ENCODE data around the gene RIC8A. TPM values are rescaled to one million over a fixed set of nuclear protein-coding genes. Genes with fewer than 3 reads are reported as not detected.
A peak's percentile ranks its signal among the peaks of the same experiment; 100 is the strongest.

RIC8A gene
- total and polyA plus RNA-seq, 7 donors: 39.6 to 103 (median 73.7) TPM

GRCh38 chr11:221539-221938 is 14.0 kb downstream of the RIC8A start:
- WGBS, 2 donors: 85 to 90% methylated on average over 7 of the region's 7 CpGs
- H3K27ac ChIP-seq: peak overlapping the region in 2 of 4 donors; percentile 54 to 84

GRCh38 chr11:221998-222789 is 14.7 kb downstream of the RIC8A start:
- Histone ChIP-seq H3K4me3 (no peak overlapping the region), H3K4me1 (no peaks in the 10 kb centered on the region), H3K36me3 (peaks cover 0 to 36% (median 2%) of the 10 kb centered on the region in 4 donors), H3K27ac (peak overlapping the region in 3 of 4 donors; percentile 26 to 84 (median 66)), H3K27me3 (no peaks in the 10 kb centered on the region), H3K9me3 (no peaks in the 10 kb centered on the region)
- intact Hi-C loops (cut with DNase I): no loop called here
- 93 to 94% methylated on average over 14 of the region's 14 CpGs for WGBS, 2 donors
- peak; percentile 62 for DNase-seq
- TF ChIP-seq EP300 (IDR thresholded peaks at IDR 0.05): no peak
- TF ChIP-seq POLR2A (IDR thresholded peaks at IDR 0.05): no peak

More at GRCh38 chr11:221539-221938, 14.0 kb downstream of the RIC8A start:
- intact Hi-C loops (cut with DNase I): no loop called here
- peaks cover 0 to 37% (median 2%) of the 10 kb centered on the region in 4 donors for H3K36me3 ChIP-seq
- DNase-seq: peak; percentile 7
- H3K27me3 ChIP-seq: no peaks in the 10 kb centered on the region
- no peak overlapping the region for H3K4me3 ChIP-seq
- no peaks in the 10 kb centered on the region for H3K9me3 ChIP-seq
- H3K4me1 ChIP-seq: no peaks in the 10 kb centered on the region
- TF ChIP-seq EP300 (IDR thresholded peaks at IDR 0.05) (no peak), POLR2A (IDR thresholded peaks at IDR 0.05) (no peak), CTCF (IDR thresholded peaks at IDR 0.05) (no peak), POLR2AphosphoS5 (IDR thresholded peaks at IDR 0.05) (no peak)

DNA sequence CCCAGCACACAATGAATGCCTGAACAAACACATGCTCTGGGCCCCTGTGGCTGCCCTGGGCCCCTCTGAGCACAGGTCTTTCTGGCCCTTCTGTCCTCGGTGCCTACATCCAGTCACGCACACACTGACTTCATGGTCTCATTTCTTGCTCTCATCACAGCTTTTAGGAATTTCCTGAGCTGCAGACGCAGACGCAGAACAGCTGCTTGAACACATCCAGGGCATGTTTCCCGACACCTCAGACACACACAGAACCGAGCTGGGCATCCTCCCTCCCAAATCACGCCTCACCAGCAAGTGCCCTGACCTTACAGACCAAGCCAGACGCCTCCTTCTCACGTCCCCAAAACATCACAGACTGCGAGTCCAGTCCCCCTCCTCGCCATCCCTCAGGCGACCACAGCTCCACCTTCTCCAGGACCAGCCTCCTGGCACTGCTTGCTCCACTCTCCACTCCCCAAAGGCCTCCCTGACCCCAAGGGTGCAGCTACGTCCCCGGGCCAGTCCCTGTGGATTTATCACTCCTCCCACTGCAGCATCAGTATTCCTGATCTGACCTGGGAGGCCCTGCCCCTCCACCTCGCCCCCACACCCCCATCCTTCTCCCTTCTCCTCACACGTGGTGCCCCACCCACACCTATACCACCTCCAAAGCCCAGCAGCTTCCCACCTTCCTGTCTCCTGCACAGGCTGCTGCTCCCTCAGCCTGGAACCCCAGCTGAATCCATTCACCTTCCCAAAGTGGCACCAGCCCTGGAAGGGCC is 15.7 kb downstream of the RIC8A start:
- Histone ChIP-seq H3K4me1 (no peaks in the 10 kb centered on the region), H3K27ac (peak overlapping the region in 2 of 4 donors; percentile 66 to 84), H3K36me3 (peaks cover 0 to 32% (median 2%) of the 10 kb centered on the region in 4 donors), H3K4me3 (no peak overlapping the region), H3K9me3 (no peaks in the 10 kb centered on the region), H3K27me3 (no peaks in the 10 kb centered on the region)
- DNase-seq: peak; percentile 54
- intact Hi-C loops (cut with DNase I): no loop called here
- 88 to 90% methylated on average over 16 of the region's 16 CpGs for WGBS, 2 donors
- no peak for TF ChIP-seq EP300 (IDR thresholded peaks at IDR 0.05)
- no peak for TF ChIP-seq CTCF (IDR thresholded peaks at IDR 0.05)
- no peak for TF ChIP-seq POLR2AphosphoS5 (IDR thresholded peaks at IDR 0.05)
- TF ChIP-seq POLR2A (IDR thresholded peaks at IDR 0.05): no peak

GRCh38 chr11:223884-224283 is 16.4 kb downstream of the RIC8A start:
- Histone ChIP-seq H3K36me3 (peaks cover 0 to 25% (median 2%) of the 10 kb centered on the region in 4 donors), H3K9me3 (no peaks in the 10 kb centered on the region), H3K27me3 (no peaks in the 10 kb centered on the region), H3K4me3 (no peak overlapping the region), H3K4me1 (no peaks in the 10 kb centered on the region), H3K27ac (peak overlapping the region in 1 of 4 donors; percentile 84)
- intact Hi-C loops (cut with DNase I): no loop called here
- peak; percentile 24 for DNase-seq
- no peak for TF ChIP-seq POLR2AphosphoS5 (IDR thresholded peaks at IDR 0.05)
- no peak for TF ChIP-seq EP300 (IDR thresholded peaks at IDR 0.05)
- TF ChIP-seq POLR2A (IDR thresholded peaks at IDR 0.05): no peak
- no peak for TF ChIP-seq CTCF (IDR thresholded peaks at IDR 0.05)
- WGBS, 2 donors: 93 to 95% methylated on average over 9 of the region's 9 CpGs

DNA sequence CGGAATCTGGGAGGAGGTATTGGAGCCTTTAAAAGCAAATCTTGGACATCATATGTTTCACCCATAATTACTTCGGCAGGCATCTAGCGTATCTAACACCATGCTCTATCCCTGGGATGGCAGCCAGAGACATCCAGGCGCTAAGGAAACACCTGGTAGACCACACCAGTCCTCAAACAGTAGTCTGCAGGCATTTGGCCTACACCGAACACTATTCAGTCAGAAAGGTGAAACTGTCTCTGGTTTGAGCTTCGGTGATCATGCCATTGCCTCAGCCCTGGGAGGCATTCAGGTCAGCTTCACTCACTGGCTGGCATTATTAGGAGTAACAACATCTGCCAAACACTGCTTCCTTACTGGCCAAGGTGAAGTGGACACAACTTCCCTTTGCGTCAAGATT is 16.9 kb downstream of the RIC8A start:
- no peaks in the 10 kb centered on the region for H3K4me1 ChIP-seq
- peaks cover 0 to 27% (median 2%) of the 10 kb centered on the region in 4 donors for H3K36me3 ChIP-seq
- peak; percentile 38 for DNase-seq
- intact Hi-C loops (cut with DNase I): no loop called here
- 92 to 94% methylated on average over 7 of the region's 7 CpGs for WGBS, 2 donors
- H3K27ac ChIP-seq: peak overlapping the region in 1 of 4 donors; percentile 84
- H3K9me3 ChIP-seq: no peaks in the 10 kb centered on the region
- no peaks in the 10 kb centered on the region for H3K27me3 ChIP-seq
- H3K4me3 ChIP-seq: no peak overlapping the region
- TF ChIP-seq CTCF (IDR thresholded peaks at IDR 0.05): no peak
- TF ChIP-seq POLR2A (IDR thresholded peaks at IDR 0.05): no peak
- TF ChIP-seq POLR2AphosphoS5 (IDR thresholded peaks at IDR 0.05): no peak
- TF ChIP-seq EP300 (IDR thresholded peaks at IDR 0.05): no peak

Data from sigmoid colon (tissue), 7 donors.